ENCODE measurements around the gene SOCS3.
A peak's percentile ranks its signal among the peaks of the same experiment; 100 is the strongest.

The SOCS3 gene

DNA sequence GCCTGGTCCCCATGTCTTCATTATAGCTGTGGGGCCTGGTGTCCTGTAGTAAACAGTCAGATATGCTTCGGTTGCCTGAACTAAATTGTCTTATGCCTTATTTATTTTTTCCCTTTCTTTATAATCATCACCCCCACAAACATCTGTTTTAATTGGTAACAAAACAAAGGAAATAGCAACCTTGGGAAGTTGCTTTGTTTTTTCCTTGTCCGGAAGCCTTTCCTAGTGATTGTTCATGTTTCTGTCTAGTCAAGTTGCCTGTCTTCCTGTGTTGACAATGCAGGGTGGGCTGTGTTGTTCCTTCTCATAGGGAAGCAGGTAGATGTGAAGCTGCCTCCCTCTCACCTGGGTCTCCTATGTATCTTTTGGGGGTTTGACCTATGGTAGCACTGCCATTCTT is 35.3 kb upstream of the SOCS3 start:
- no peak overlapping the region for H3K27ac ChIP-seq
- no peak for TF ChIP-seq POLR2AphosphoS5 (IDR thresholded peaks at IDR 0.05; ENCODE audit: borderline replicate concordance, low read depth, low read length)
- no peak for TF ChIP-seq FOXP2 (optimal IDR thresholded peaks at IDR 0.05; ENCODE audit: control extremely low read depth, extremely low read length, insufficient read depth)
- no peak for TF ChIP-seq EZH2 (IDR thresholded peaks at IDR 0.05)
- DNase-seq (ENCODE audit: low read depth, low spot score), result no peak

GRCh38 chr17:78394209-78394608 is 34.3 kb upstream of the SOCS3 start:
- DNase-seq (ENCODE audit: low read depth, low spot score), result no peak
- H3K36me3 ChIP-seq (ENCODE audit: insufficient read depth, low read length), result peaks cover 31% of the 10 kb centered on the region; the same call in 1 of the 2 replicates
- no peak overlapping the region for H3K4me3 ChIP-seq
- H3K9me3 ChIP-seq (ENCODE audit: low read depth, low read length), result no peaks in the 10 kb centered on the region
- no peak overlapping the region for H3K9ac ChIP-seq (ENCODE audit: insufficient read length)
- H3K27ac ChIP-seq, result no peak overlapping the region
- TF ChIP-seq EZH2 (IDR thresholded peaks at IDR 0.05), result no peak
- no peak for TF ChIP-seq FOXP2 (optimal IDR thresholded peaks at IDR 0.05; ENCODE audit: control extremely low read depth, extremely low read length, insufficient read depth)
- no peak for TF ChIP-seq POLR2AphosphoS5 (IDR thresholded peaks at IDR 0.05; ENCODE audit: borderline replicate concordance, low read depth, low read length)

More for the DNA sequence above, 35.3 kb upstream of the SOCS3 start:
- peaks cover 41% of the 10 kb centered on the region; the same call in 1 of the 2 replicates for H3K36me3 ChIP-seq (ENCODE audit: insufficient read depth, low read length)
- H3K4me3 ChIP-seq, result no peak overlapping the region
- no peaks in the 10 kb centered on the region for H3K9me3 ChIP-seq (ENCODE audit: low read depth, low read length)
- H3K9ac ChIP-seq (ENCODE audit: insufficient read length), result no peak overlapping the region

GRCh38 chr17:78393575-78393974 is 33.7 kb upstream of the SOCS3 start:
- H3K36me3 ChIP-seq (ENCODE audit: insufficient read depth, low read length), result peaks cover 25% of the 10 kb centered on the region; the same call in 1 of the 2 replicates
- TF ChIP-seq EZH2 (IDR thresholded peaks at IDR 0.05) (no peak), FOXP2 (optimal IDR thresholded peaks at IDR 0.05; ENCODE audit: control extremely low read depth, extremely low read length, insufficient read depth) (no peak), POLR2AphosphoS5 (IDR thresholded peaks at IDR 0.05; ENCODE audit: borderline replicate concordance, low read depth, low read length) (no peak)
- H3K27ac ChIP-seq, result no peak overlapping the region
- H3K9ac ChIP-seq (ENCODE audit: insufficient read length), result no peak overlapping the region
- H3K4me3 ChIP-seq, result no peak overlapping the region
- no peak for DNase-seq (ENCODE audit: low read depth, low spot score)
- H3K9me3 ChIP-seq (ENCODE audit: low read depth, low read length), result no peaks in the 10 kb centered on the region

DNA sequence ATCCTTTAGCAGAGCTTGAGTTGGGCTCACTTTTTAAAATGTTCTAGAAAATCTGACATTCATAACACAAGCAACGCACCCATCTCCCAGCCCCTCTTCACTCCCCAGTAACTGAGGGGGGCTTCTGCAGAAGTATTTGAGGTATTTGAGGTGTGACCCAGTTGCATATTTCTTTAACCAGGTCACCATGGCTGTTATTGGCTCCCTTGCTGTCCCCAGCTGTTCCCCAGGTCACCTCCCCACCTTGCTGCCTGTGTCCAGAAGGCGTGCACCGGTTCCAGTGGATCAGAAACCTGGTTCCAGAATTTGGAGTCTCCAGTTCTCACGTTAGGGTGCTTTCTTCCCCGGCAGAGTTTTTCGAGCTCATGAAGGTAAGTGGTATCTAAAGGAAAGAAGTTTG is 32.4 kb upstream of the SOCS3 start:
- Histone ChIP-seq H3K9me3 (ENCODE audit: low read depth, low read length) (no peaks in the 10 kb centered on the region), H3K4me3 (no peak overlapping the region), H3K27ac (0 out of 2 replicates have a peak overlapping the region, but pooled peaks have one; percentile 2), H3K36me3 (ENCODE audit: insufficient read depth, low read length) (peaks cover 14% of the 10 kb centered on the region; the same call in 1 of the 2 replicates), H3K9ac (ENCODE audit: insufficient read length) (no peak overlapping the region)
- no peak for DNase-seq (ENCODE audit: low read depth, low spot score)
- TF ChIP-seq EZH2 (IDR thresholded peaks at IDR 0.05), result no peak
- no peak for TF ChIP-seq FOXP2 (optimal IDR thresholded peaks at IDR 0.05; ENCODE audit: control extremely low read depth, extremely low read length, insufficient read depth)
- TF ChIP-seq POLR2AphosphoS5 (IDR thresholded peaks at IDR 0.05; ENCODE audit: borderline replicate concordance, low read depth, low read length), result no peak

DNA sequence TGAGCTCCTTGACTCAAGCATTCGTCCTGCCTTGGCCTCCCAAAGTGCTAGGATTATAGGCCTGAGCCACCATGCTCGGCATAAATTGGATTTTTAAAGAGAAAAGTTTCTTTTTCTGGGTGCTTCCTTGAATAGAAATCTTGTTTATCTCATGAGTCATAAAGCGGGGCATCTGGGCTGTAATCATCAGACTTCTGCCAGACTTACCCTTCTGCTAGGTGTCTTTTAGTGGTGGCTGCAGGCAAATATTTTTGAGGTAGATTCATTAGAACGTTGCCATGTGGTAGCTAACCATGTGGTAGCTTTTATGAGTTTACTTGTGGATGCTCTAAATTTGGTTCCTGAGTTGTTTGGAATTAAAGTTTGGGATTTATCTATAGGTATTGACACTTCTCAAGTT is 32.0 kb upstream of the SOCS3 start:
- Histone ChIP-seq H3K9me3 (ENCODE audit: low read depth, low read length) (no peaks in the 10 kb centered on the region), H3K36me3 (ENCODE audit: insufficient read depth, low read length) (peaks cover 13% of the 10 kb centered on the region; the same call in 1 of the 2 replicates), H3K4me3 (no peak overlapping the region), H3K9ac (ENCODE audit: insufficient read length) (no peak overlapping the region), H3K27ac (no peak overlapping the region)
- TF ChIP-seq FOXP2 (optimal IDR thresholded peaks at IDR 0.05; ENCODE audit: control extremely low read depth, extremely low read length, insufficient read depth) (no peak), POLR2AphosphoS5 (IDR thresholded peaks at IDR 0.05; ENCODE audit: borderline replicate concordance, low read depth, low read length) (no peak), EZH2 (IDR thresholded peaks at IDR 0.05) (no peak)
- DNase-seq (ENCODE audit: low read depth, low spot score), result no peak

DNA sequence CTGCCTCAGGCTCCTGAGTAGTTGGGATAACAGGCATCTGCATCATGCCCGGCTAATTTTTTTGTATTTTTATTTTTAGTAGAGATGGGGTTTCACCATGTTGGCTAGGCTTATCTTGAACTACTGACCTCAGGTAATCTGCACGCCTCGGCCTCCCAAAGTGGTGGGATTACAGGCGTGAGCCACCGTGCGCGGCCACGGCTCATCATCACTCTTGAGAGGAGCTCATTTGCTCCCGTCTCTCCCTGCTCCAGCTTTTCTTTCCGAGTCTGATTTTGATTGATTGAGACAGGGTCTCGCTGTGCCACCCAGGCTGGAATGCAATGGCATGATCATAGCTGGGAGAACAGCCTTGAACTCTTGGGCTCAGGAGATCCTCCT is 31.2 kb upstream of the SOCS3 start:
- Histone ChIP-seq H3K4me3 (no peak overlapping the region), H3K9me3 (ENCODE audit: low read depth, low read length) (no peaks in the 10 kb centered on the region), H3K9ac (ENCODE audit: insufficient read length) (no peak overlapping the region), H3K27ac (no peak overlapping the region), H3K36me3 (ENCODE audit: insufficient read depth, low read length) (peaks cover 5% of the 10 kb centered on the region; the same call in 1 of the 2 replicates)
- TF ChIP-seq EZH2 (IDR thresholded peaks at IDR 0.05) (no peak), FOXP2 (optimal IDR thresholded peaks at IDR 0.05; ENCODE audit: control extremely low read depth, extremely low read length, insufficient read depth) (no peak), POLR2AphosphoS5 (IDR thresholded peaks at IDR 0.05; ENCODE audit: borderline replicate concordance, low read depth, low read length) (no peak)
- DNase-seq (ENCODE audit: low read depth, low spot score), result no peak

DNA sequence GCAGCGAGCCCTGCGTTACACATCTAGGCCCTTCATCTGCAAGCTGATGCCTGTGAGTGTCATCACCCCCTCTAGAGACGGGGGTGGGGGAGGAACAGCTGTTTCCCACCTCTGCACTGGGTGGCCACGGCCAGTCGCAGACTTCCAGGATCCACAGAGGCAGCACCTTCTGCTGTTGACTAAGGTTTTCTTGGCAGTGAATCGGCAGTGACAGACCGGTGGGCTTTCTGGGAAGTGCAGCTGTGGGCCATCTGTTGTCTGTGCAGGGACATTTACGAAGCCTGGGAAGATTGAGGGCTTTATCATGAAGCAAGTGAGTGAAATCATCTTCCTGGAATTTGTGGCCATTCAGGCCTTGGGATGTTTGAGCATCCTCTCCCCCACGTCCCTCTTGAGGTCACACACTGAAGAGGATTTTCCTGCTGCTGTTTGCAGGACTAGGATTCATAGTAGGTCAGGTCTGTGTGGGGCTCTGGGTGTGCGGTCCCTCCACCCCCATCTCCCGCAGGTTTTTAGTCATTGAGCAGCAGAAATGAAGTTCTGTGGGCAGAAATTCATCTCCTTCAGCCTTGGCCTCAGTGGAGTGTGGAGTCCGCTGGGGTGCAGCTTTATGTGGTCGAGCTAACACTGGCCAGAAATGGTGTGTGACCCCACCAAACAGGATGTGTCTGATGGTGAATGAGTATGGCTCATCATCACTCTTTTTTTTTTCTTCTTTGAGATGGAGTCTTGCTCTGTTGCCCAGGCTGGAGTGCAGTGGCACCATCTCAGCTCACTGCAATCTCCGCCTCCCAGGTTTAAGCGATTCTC is 30.6 kb upstream of the SOCS3 start:
- Histone ChIP-seq H3K9ac (ENCODE audit: insufficient read length) (no peak overlapping the region), H3K27ac (no peak overlapping the region), H3K9me3 (ENCODE audit: low read depth, low read length) (no peaks in the 10 kb centered on the region), H3K4me3 (no peak overlapping the region), H3K36me3 (ENCODE audit: insufficient read depth, low read length) (peaks cover 4% of the 10 kb centered on the region; the same call in 1 of the 2 replicates)
- no peak for DNase-seq (ENCODE audit: low read depth, low spot score)
- TF ChIP-seq POLR2AphosphoS5 (IDR thresholded peaks at IDR 0.05; ENCODE audit: borderline replicate concordance, low read depth, low read length), result no peak
- no peak for TF ChIP-seq FOXP2 (optimal IDR thresholded peaks at IDR 0.05; ENCODE audit: control extremely low read depth, extremely low read length, insufficient read depth)
- no peak for TF ChIP-seq EZH2 (IDR thresholded peaks at IDR 0.05)

DNA sequence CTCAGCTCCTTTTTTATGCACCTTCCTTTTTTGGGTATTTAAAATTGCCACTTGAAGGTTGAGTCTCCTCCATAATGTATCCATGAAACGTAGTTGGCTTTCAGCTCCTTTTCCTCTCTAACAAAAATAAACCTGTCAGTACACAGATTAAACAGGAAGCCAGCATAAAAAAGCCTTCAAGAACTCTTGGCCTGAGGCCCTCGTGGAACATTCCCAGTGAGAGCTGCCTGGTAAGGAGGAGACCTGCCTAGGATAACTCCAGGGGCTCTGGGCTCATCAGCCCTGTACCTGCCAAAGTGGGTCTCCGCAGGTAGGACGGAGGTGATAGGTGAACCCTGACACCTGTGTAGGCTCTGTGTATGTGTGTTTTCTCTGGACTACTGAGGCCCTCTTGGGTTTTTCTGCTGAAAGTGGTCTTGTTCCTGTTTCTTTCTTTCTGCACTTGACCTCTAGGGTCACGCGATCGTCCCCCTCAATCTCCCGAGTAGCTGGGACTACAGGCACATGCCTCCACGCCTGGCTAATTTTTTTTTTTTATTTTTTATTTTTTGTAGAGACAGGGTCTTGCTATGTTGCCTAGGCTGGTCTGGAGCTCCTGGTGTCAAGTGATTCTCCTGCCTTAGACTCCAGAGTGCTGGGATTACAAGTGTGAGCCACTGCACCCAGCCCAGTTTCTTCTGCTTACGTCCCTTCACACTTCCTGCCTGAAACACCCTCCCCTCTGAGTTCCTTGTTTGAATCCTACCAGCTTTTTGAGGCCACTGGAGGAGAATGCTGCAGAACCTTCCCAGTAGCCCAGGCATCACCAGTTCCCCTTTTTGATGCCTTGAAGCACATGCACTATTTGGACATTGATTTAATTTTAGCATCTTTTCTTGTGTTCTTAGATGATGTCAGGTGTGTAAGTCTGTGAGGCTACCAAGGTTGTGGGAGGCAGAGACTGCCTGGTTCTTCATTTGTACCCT is 28.4 kb upstream of the SOCS3 start:
- H3K36me3 ChIP-seq (ENCODE audit: insufficient read depth, low read length), result no peaks in the 10 kb centered on the region
- H3K27ac ChIP-seq, result no peak overlapping the region
- no peak overlapping the region for H3K4me3 ChIP-seq
- H3K9me3 ChIP-seq (ENCODE audit: low read depth, low read length), result no peaks in the 10 kb centered on the region
- no peak for DNase-seq (ENCODE audit: low read depth, low spot score)
- TF ChIP-seq EZH2 (IDR thresholded peaks at IDR 0.05), result no peak
- TF ChIP-seq POLR2AphosphoS5 (IDR thresholded peaks at IDR 0.05; ENCODE audit: borderline replicate concordance, low read depth, low read length), result no peak
- H3K9ac ChIP-seq (ENCODE audit: insufficient read length), result no peak overlapping the region

All from SK-N-MC (cell line).